Femur (tissue), 1 donor: Measurements from ENCODE around the gene MEIKIN.

Source experiments
- DNase-seq: peaks from one replicate; pipeline ENCODE4 v3.0.0-alpha.2; 2017

Gene MEIKIN

GRCh38 chr5:131766689-131767088, 178.8 kb downstream of the MEIKIN start:
- no peak for DNase-seq

- no peak for DNase-seq
Measured at GRCh38 chr5:131765261-131765660, 180.2 kb downstream of the MEIKIN start.

GRCh38 chr5:131763968-131764367, 181.5 kb downstream of the MEIKIN start:
- DNase-seq, result no peak

GRCh38 chr5:131760793-131761192, 184.7 kb downstream of the MEIKIN start:
- DNase-seq, result no peak

- no peak for DNase-seq
Measured at GRCh38 chr5:131759704-131760103, 185.8 kb downstream of the MEIKIN start.

- DNase-seq, result no peak
Measured at GRCh38 chr5:131758520-131758900, 187.0 kb downstream of the MEIKIN start.

- DNase-seq, result no peak
Measured at GRCh38 chr5:131757830-131758519, 187.5 kb downstream of the MEIKIN start.
